HG02981 (cell line): Measurements from ENCODE around the gene LZTS2.
"Not testable (repeated sequence)": the region's sequence is repeated elsewhere in the genome, so short reads cannot be mapped to it uniquely, and the experiment has no call there.

ENCODE experiments used
- ATAC-seq: cut with Tn5 transposase; IDR thresholded peaks from one replicate; pipeline ENCODE4 v1.9.1; 2021; ENCODE audit warnings: mild to moderate bottlenecking, moderate library complexity; ENCODE audit not compliant: unreplicated experiment

LZTS2 gene, protein sequence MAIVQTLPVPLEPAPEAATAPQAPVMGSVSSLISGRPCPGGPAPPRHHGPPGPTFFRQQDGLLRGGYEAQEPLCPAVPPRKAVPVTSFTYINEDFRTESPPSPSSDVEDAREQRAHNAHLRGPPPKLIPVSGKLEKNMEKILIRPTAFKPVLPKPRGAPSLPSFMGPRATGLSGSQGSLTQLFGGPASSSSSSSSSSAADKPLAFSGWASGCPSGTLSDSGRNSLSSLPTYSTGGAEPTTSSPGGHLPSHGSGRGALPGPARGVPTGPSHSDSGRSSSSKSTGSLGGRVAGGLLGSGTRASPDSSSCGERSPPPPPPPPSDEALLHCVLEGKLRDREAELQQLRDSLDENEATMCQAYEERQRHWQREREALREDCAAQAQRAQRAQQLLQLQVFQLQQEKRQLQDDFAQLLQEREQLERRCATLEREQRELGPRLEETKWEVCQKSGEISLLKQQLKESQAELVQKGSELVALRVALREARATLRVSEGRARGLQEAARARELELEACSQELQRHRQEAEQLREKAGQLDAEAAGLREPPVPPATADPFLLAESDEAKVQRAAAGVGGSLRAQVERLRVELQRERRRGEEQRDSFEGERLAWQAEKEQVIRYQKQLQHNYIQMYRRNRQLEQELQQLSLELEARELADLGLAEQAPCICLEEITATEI

DNA sequence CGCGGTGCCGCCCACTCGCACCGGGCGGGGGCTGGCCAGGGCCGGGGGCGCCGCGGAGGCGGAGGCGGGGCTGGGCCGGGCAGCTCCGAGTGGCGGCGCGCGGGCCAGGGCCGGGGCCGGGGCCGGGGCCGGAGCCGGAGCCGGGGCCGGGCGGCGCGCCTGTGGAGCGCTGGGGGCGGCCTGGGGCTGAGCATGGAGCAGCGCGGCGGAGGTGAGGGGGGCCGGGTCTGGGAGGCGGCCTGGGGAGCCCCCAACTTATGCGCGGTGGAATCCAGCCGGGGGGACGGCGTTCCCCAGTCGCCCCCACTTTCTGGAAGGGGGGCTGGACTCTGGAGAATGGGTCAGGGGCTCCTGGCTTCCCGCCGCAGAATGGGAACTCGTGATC is at the start of gene LZTS2:
TSS of gene LZTS2 (plus strand) at position 67 of the 385 bp plus-strand sequence. CDS start 2,731 bp downstream, outside the sequence.
- no peak for ATAC-seq

DNA sequence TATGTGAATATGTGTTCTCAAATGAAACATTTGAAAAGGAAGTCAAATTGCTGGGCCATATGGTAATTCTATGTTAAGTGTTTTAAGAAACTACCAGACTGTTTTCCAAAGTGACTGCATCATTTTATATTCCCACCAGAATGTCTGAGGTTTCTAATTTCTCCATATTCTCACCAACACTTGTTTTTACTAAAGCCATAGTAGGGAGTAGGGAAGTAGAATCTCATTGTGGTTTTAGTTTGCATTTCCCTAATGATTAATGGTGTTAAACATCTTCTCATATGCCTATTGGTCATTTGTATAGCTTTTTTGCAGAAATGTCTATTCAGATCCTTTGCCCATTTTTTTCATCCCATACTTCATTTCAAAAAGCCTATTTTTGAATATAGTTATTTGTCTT is 39.4 kb upstream of the LZTS2 start:
- no peak for ATAC-seq

DNA sequence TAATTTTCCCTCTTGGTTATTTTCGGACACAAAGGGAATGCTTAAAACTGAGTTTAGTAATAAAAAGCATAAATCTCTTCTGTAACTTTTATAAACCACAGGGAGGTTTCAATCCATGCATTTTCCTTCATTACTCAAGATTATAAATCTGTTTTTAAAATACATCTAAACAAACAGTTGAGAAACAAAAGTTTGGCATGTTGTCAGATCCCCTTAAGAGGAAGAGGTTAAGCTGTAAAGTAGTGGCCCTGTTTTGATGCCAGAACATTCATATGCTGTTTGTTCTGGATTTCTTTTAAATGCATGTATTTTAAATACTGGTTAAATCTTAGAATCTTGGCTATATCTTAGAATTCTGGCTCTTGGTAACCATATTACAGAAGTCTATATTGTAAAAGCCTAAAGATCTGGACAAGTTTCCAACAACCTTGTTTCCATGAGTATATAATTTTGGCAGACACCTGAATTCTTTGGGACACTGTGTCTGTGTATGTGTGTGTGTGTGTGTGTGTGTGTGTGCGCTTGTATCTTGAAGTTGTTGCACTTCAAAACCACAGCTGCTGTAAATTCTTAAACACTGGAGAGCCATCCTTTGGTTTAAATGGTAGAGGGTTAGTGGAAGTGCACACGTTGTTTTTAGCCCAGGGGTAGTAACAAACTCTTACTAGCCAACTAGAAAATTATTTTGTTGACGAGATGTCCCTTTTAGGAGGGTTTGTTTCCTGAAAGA is 37.1 kb upstream of the LZTS2 start:
- ATAC-seq: no peak

DNA sequence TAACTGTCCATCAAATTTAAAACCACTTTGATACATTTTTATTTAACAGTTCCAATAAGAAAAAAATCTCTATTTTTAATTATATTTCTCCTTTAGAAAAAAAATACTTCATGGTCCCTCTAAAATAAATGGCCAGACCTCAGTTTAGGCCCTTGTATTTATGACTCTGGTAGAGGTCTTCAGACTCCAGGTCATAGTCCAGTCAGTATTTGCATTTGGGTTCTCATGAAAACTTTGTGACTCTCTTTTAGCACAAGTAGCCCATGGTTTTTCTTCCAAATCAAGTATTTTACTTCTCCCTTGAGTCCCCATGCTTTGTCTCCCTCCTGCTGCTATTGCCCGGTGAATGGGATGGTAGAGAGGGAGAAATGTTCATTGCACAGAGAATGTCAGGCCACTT is 35.8 kb upstream of the LZTS2 start:
- no peak for ATAC-seq

DNA sequence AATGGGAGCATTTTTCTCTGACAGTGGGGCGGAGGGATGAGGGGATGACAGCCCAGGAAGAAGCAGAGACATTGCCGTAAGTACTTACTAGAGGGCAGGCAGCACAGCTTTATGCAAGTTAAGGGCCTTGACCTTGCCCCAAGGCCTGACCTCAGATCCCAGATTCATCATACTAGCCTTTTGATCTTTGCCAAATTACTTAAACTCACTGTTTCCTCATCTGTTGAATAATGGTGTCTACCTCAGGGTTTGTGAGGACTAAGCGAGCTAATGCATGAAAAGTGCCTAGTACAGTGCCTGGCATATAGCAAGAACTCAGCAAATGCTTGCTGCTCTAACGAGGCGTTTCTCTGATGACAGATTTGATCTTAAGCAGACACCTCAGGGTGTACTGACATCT is 33.8 kb upstream of the LZTS2 start:
- ATAC-seq: no peak

DNA sequence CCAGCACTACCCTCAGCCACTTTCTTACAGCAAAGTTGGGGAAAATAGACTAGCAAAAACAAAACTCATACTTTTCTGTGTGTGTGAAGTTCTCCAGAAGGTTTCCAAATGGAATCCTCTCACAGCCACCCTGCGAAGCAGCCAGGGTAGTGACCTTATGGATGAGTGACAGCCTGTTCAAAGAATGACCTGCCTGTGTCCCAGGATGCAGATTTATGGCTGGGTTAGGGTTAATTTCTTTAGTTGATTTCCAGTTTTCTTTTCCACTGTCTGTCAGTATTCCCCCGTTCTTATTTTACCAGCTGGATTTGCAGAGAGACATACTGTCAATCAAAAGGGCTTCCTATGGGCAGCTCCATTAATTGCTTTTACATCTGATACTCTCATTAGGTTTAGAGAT is 32.7 kb upstream of the LZTS2 start:
- no peak for ATAC-seq

DNA sequence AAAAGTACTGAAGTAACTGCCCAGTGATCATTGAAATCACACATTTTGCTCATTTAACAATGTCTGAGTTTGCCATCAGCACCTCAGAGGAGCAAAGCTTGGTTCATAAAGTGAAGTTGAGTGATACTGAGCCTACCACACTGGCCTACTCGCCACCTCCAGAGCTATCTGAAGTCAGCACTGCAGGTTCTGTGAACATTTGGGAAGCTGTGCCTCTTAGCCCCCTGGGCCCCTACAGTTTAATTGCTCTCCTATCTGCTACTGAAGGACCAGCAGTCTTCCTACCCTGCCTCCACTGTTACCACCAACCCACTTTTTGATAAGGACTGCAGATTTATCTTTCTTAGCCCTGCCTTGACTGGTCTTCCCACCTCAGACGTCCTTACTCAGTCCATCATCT is 32.3 kb upstream of the LZTS2 start:
- no peak for ATAC-seq

DNA sequence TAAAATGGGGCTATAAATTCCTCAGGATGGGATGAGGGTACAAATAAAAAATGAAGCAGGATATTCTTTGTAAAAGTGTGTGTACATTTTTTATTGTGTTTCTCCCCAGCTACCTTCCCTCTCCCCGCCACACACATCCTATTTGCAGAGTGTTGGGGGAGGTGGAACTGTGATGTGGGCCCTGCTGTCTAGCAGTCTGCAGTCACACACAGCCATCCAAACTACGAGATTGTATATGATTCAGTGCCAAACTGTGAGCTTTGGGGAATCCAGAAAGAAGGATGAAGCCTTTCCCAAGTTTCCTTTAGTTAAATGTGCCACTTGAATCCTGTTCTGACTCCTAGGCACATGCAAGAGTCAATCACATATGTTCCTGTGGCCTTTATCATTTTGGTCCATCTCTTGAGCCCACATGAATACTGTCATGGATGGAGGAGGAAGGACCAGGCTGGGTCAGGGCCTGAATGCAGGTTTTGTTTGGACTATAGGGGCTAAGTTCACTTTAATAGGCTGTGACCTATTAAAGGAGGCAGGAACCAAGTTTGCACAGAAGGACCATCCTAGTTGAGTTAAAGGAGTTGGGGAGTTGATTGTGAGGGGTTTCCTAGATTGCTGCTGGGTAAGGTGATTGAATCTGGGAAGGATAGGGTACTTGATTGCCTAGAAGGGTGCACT is 31.4 kb upstream of the LZTS2 start:
- ATAC-seq: no peak

DNA sequence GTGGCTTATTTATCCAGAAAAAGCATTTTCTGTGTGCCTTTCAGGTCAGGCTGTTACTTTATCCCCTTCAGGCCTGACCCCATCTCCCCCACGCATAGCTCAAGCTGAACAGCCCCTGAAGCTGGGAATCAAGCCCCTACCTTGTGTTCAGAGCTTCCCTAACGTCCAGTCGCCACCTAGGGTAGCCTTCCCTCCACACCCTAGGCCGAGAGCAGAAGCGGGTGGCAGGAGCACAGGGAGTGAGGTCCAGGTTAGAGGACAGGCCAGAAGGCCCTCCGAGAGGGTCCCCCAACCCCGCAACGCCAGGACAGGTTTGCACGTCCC is 30.8 kb upstream of the LZTS2 start:
- no peak for ATAC-seq

DNA sequence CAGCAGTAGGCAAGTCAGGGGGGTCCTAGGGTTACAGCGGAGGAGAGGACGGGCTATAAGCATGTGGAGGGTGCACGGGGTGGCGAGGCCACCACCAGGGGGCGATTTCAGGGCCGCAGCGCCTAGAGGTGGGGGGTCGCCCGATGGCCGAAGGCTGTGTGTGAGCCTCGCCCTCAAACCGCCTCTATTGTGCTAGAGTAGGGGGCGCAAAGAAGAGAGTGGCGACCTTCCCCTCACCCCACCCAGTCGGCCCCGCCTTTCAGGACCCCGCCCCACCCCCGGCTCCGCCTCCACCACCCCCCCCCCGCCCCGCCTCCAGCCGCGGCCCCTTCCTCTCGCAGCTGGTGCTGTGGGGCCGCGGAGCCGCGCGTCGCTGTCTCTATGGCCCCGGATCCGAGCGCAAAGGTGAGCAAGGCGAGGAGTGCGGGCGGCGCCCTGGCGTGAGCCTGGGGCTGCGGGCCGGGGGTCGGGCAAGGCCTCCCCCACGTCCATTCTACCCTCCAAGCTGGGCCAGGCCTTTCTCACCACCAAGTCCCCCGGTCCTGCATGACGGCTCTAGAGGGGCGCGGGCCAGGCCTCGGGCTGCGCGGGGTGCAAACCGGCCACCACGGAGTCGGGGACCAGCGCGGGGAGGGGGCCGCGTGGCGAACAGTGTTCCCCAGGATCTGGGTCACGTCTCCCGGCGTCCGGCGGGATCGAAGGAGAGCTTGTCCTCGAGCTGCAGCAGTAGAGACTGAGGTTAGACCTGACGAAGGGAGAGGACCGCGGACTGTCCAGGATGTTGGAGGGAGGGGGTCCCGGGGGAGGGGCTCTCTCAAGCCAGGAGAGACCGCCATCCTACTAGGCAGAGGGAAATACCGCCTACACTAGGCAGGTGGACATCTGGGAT is 30.2 kb upstream of the LZTS2 start, which contains the start of gene SEMA4G:
TSS of gene SEMA4G (plus strand) at position 318 of the 889 bp plus-strand sequence. CDS start 3,409 bp downstream, outside the sequence.
- ATAC-seq: no peak

DNA sequence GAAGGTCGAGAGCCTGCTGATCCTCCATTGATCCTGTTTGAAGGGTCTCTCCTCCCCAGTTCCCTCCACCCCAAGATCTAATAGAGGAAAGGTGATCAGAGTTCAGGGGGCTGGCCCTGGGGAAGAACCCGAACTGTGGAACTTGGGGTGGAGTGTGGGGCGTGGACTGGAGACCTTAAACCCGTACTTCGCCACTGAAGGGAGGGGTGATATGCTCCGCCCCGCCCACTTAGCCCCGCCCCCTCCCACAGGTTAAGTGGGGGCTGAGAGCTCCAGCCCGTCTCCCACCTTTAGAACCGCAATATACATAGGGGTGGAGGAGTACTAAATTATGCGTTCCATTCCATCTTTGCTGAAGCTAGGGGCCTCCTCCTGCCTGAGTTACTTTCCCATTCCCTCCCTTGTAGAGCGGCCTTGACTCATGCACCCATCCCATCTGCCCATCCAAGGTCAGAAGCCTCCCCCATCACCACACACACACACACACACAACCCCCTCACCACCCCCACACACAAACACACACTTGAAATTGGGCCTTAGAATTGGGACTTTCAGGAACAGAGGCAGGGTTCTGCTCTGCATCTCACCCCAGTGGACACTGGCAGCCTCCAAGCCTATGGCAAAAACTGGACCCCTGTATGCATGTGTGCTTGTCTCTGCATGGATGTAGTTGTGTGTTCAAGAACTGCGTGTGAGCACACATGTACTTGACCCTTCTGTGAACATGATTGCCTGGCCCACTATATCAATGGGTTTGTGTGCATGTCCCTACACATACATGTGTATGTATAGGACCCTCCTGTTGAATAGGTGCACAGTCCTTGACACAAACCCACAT is 29.3 kb upstream of the LZTS2 start:
- ATAC-seq: no peak

DNA sequence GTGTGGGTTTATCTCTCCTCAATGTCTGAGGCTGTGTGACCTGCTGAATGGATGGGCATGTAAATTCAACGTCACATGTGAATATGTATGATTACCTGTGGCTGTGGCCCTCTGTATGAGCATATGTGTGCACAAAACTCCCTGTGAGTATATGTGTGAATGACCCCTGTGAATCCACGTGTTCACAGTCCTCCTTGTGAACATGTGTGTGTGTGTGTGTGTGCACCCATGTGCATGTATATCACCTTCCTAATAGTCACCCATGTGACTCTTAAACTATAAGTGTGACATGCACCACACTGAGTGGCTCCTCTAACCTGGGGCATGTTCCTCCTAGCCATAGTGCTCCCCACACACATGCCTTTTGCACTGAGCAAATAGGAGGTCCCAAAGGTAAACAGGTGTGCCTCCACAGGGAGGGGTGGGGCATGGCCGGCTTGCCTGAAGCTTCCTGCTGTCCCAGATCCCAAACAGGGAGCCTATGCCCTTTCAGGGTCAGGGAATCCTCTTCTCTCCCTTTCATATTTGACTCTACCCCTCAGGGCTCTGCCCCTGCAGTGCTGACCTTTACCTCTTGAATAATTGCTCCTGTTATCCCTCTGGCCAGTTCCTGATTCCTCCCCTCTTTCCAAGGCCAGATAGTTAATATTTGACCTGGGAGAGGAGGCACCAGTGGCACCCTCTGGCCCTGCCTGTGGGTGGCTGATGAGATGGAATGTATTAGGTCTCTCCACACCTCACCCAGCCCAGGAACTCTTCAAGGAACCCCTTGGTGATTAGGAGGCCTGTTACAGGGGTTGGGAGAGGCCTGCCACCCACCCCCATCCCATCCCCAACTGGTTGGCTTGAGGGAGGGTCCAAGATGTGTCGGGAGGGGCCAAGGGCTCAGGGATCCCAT is 28.4 kb upstream of the LZTS2 start:
- ATAC-seq: no peak

DNA sequence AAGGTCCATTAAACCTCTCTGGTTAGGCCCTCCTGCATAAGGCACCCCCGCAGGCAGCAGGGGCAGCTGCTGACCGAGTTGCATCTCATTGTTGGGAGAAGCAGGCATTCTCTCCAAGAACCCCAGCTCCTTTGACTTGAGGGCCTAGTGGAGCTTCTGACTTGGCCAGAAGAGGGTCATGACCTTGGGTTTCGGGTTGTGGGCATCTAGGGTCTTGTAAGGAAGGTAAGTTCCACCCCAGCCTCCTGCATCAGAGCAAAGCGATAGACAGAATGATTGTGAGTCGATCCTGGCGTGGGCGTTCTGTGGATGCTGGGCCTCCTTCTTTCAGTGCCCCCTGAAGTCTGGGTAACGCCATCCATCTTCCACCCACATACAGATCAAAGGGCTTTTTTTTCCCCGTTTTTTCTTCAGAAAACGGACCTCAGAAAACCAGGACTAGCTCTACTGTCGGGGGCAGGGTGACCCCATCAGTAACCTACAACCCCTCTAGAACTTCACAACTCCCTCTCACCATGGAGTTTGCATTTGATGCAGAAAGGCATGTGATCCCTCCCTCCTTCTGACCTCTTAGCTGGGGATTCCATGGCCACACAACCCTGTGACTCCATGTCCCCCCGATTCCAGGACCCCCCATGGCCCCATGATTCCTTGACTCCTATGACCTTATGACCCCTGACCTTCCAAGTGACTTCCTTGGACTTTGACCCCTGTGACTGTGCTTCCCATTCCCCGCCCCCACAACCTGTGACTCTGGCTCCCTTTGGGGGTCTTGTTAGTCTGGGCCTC is 27.3 kb upstream of the LZTS2 start:
- no peak for ATAC-seq

DNA sequence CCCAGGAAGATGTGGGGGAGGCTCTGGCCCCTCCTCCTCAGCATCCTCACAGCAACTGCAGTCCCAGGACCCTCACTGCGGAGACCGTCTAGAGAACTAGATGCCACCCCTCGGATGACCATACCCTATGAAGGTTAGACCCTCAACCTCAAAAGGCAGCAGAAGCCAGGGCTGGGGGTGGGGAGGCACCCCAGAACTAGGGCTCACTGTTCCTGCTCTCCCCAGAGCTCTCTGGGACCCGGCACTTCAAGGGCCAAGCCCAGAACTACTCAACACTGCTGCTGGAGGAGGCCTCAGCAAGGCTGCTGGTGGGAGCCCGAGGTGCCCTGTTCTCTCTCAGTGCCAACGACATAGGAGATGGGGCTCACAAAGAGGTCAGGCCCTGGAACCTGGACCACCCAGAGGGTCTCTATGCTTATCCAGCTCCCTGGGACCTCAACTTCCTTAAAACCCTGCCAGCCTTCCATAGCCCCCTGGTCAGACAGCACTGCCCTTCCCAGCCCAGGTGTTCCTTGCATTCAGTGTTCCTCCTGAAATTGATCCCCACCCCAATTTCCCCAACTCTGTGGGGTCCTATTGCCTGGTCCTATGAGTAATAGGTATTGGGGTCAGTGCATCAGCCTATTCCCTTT is 26.6 kb upstream of the LZTS2 start:
- ATAC-seq: no peak

DNA sequence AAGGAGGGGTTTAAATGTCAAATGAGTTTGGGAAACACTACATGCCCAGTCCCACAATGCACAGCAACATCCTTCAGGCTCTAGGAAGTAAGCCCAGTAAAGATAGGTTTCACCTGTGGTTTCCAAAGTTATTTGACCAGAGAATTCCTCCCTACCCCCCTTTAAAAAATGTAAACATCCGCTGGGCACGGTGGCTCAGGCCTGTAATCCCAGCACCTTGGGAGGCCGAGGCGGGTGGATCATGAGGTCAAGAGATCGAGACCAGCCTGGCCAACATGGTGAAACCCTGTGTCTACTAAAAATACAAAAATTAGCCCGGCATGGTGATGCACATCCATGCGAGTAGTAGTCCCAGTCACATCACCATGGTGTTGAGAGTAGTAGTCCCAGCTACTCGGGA is 24.2 kb upstream of the LZTS2 start:
- not testable (repeated sequence) for ATAC-seq

DNA sequence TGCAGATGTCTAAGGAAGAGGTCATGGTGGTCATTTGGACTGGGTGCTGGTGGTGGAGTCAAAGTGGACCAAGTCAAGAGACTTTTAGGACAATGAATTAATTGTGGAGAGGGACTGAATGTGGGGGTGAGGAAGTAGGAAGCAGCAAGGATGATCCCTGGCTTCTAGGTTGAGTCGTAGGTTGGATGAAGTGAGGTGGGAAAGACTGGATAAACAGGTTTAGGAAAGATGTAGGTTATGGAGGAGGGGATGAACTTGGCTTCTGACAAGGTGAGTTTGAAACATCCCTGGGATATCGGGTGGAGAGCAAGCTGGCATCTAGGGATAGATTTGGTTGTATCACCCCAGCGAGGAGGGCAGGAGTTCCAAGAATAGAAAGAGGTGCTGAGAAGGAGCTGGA is 22.7 kb upstream of the LZTS2 start:
- ATAC-seq: no peak

DNA sequence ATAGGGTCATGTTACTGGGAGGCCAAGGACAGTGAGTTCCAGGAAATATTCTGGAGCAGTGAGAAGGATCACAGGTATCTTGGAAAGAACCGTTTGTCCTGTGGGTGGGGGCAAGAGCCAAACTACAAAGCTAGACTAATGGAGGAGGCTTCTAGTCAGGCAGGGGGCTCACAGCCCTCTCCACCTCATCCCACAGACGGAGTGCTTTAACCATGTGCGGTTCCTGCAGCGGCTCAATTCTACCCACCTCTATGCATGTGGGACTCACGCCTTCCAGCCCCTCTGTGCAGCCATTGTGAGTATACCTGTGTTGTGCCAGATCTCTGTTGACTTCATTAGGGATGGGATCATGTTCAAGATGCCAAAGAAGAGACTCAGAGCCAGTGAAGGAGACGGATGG is 22.2 kb upstream of the LZTS2 start:
- no peak for ATAC-seq
